ENCODE data around the gene SLC47A1.

SLC47A1 gene

DNA sequence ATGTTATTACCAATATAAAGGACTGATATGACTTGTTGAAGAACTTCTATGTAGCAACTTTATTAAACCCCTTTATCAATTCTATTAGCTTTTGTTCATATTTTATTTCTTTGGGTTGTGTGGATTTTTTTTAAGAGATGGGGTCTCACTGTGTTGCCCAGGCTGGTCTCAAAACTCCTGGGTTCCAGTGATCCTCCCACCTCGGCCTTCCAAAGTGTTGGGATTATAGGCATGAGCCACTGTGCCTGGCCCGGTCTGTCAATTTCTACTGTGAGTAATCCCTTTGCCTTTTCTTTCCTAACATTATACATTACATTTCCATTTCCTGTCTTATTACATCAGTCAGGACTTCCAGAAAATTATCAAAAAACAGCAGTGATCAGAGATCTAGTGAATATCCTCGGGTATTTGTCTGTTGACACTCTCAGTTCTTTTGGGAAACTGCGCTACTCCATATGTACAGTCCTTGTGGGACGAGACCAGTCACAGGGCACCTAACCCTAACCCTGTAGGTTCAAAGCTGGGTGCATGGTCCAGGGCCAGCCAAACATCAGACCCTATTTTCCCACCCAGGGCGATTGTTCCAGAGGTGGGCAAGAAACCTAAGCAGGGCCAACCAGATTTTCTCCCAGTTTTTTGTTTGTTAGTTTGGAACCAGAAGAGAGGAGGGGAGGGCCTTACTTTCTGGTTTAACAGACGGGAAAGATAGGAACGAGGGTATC is 1.7 kb upstream of the SLC47A1 start:
- Histone ChIP-seq H3K27me3 (ENCODE audit: control insufficient read depth, insufficient read depth, low read length) (peaks cover 41% of the 10 kb centered on the region), H3K4me3 (ENCODE audit: low read depth, low read length) (no peak overlapping the region), H3K9me3 (ENCODE audit: control insufficient read depth, insufficient read depth, low read length) (no peaks in the 10 kb centered on the region), H3K36me3 (ENCODE audit: control insufficient read depth, insufficient read depth, low read length) (no peaks in the 10 kb centered on the region), H3K9ac (ENCODE audit: low read depth, low read length) (no peak overlapping the region), H3K4me1 (ENCODE audit: control insufficient read depth, insufficient read depth, low read length) (no peaks in the 10 kb centered on the region)

DNA sequence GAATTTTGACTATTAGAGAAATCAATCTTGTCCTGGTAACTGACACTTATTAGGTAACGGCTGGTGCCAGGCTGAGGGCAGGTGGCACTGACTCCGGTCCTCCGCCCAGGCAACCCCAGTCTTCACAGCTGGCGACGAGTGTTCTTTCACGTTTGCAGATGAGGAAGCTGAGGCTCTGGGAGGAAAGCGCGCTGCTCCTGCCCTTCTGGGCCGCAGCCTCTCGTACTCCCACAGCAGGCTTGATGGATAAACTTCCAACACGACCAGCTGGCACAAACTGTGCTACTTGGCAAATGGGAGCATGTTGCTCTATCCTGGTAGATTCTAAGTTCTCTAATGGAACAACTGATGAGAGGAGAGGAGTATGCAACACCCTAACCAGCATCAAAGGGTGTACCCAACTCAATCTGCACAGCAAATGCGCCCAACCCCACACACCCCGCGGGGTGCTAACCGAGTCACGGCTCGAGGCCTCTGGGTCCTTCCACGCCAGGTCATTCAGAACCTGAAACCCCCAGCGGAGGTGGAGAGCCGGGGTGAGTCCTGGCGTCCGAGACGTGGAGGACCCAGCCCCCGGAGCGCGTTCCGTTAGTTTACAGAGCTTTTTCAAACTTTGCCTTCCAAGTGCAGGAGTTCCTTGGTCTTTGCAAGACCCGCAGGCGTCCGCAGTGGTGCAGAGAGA is 477 bp upstream of the SLC47A1 start:
- Histone ChIP-seq H3K4me3 (ENCODE audit: low read depth, low read length) (peak overlapping the region; percentile 58), H3K36me3 (ENCODE audit: control insufficient read depth, insufficient read depth, low read length) (no peaks in the 10 kb centered on the region), H3K4me1 (ENCODE audit: control insufficient read depth, insufficient read depth, low read length) (no peaks in the 10 kb centered on the region), H3K27me3 (ENCODE audit: control insufficient read depth, insufficient read depth, low read length) (peaks cover 41% of the 10 kb centered on the region), H3K9ac (ENCODE audit: low read depth, low read length) (no peak overlapping the region), H3K9me3 (ENCODE audit: control insufficient read depth, insufficient read depth, low read length) (no peaks in the 10 kb centered on the region)

DNA sequence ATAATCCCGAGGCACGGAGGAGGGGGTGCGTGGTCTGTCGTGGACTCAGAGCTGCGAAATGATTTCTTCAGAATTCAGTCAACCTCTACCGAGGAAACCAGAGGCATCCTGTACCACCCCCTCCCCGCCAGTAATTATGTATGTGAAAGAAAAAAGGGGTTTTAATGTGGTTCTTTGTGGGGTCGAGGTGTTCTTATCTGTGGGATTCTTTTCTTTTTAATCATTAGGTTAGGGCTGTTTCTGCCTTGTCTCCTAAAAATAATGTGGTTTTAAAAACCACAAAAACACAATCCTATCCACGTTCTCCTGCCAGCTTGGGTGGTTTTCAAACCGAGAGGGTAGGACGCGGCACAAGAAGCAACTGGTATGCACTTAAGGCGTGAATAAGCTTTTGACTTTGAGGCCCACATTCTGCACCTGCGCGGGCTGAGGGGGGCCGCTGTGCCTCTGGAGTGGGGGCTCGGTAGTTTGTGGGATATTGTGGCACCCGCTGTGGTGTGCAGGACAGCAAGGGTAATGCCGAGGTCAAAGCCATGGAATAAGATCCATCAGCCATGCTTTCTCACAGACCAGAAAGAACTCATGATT is 1.0 kb downstream of the SLC47A1 start:
- Histone ChIP-seq H3K4me3 (ENCODE audit: low read depth, low read length) (peak overlapping the region; percentile 58), H3K9me3 (ENCODE audit: control insufficient read depth, insufficient read depth, low read length) (no peaks in the 10 kb centered on the region), H3K9ac (ENCODE audit: low read depth, low read length) (no peak overlapping the region), H3K36me3 (ENCODE audit: control insufficient read depth, insufficient read depth, low read length) (no peaks in the 10 kb centered on the region), H3K4me1 (ENCODE audit: control insufficient read depth, insufficient read depth, low read length) (no peaks in the 10 kb centered on the region), H3K27me3 (ENCODE audit: control insufficient read depth, insufficient read depth, low read length) (peaks cover 41% of the 10 kb centered on the region)

DNA sequence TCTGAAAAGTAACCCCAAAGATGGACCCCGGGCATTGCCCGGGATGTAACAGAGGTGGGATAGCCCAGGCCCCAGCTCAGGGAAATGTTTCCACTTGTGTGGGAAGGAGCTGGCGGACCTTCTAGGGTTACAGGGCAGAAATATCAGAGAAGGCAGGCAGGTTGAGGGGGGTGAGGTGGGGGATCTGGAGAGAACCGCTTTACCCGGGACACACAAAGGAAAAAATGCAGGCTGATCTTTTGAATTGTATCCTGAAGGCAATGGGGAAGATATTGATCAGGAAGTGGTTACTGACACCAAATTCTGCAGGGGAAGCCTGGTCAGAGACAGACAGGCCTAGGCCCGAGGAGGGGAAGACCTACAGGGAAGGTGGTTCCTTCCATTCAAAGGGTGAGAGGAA is 3.5 kb downstream of the SLC47A1 start:
- H3K9me3 ChIP-seq (ENCODE audit: control insufficient read depth, insufficient read depth, low read length), result no peaks in the 10 kb centered on the region
- no peak overlapping the region for H3K4me3 ChIP-seq (ENCODE audit: low read depth, low read length)
- H3K9ac ChIP-seq (ENCODE audit: low read depth, low read length), result no peak overlapping the region
- no peaks in the 10 kb centered on the region for H3K4me1 ChIP-seq (ENCODE audit: control insufficient read depth, insufficient read depth, low read length)
- H3K27me3 ChIP-seq (ENCODE audit: control insufficient read depth, insufficient read depth, low read length), result peaks cover 33% of the 10 kb centered on the region
- H3K36me3 ChIP-seq (ENCODE audit: control insufficient read depth, insufficient read depth, low read length), result no peaks in the 10 kb centered on the region

GRCh38 chr17:19538095-19539039 is 4.7 kb downstream of the SLC47A1 start:
- Histone ChIP-seq H3K9me3 (ENCODE audit: control insufficient read depth, insufficient read depth, low read length) (no peaks in the 10 kb centered on the region), H3K4me3 (ENCODE audit: low read depth, low read length) (no peak overlapping the region), H3K4me1 (ENCODE audit: control insufficient read depth, insufficient read depth, low read length) (no peaks in the 10 kb centered on the region), H3K9ac (ENCODE audit: low read depth, low read length) (no peak overlapping the region), H3K27me3 (ENCODE audit: control insufficient read depth, insufficient read depth, low read length) (peaks cover 21% of the 10 kb centered on the region), H3K36me3 (ENCODE audit: control insufficient read depth, insufficient read depth, low read length) (no peaks in the 10 kb centered on the region)

- Histone ChIP-seq H3K9me3 (ENCODE audit: control insufficient read depth, insufficient read depth, low read length) (no peaks in the 10 kb centered on the region), H3K4me1 (ENCODE audit: control insufficient read depth, insufficient read depth, low read length) (no peaks in the 10 kb centered on the region), H3K36me3 (ENCODE audit: control insufficient read depth, insufficient read depth, low read length) (no peaks in the 10 kb centered on the region), H3K9ac (ENCODE audit: low read depth, low read length) (no peak overlapping the region), H3K27me3 (ENCODE audit: control insufficient read depth, insufficient read depth, low read length) (peaks cover 16% of the 10 kb centered on the region), H3K4me3 (ENCODE audit: low read depth, low read length) (no peak overlapping the region)
Measured at GRCh38 chr17:19539040-19539399, 5.4 kb downstream of the SLC47A1 start.

- Histone ChIP-seq H3K27me3 (ENCODE audit: control insufficient read depth, insufficient read depth, low read length) (peaks cover 8% of the 10 kb centered on the region), H3K9me3 (ENCODE audit: control insufficient read depth, insufficient read depth, low read length) (no peaks in the 10 kb centered on the region), H3K4me1 (ENCODE audit: control insufficient read depth, insufficient read depth, low read length) (no peaks in the 10 kb centered on the region), H3K4me3 (ENCODE audit: low read depth, low read length) (no peak overlapping the region), H3K36me3 (ENCODE audit: control insufficient read depth, insufficient read depth, low read length) (no peaks in the 10 kb centered on the region), H3K9ac (ENCODE audit: low read depth, low read length) (no peak overlapping the region)
Measured at GRCh38 chr17:19539841-19540311, 6.2 kb downstream of the SLC47A1 start.

DNA sequence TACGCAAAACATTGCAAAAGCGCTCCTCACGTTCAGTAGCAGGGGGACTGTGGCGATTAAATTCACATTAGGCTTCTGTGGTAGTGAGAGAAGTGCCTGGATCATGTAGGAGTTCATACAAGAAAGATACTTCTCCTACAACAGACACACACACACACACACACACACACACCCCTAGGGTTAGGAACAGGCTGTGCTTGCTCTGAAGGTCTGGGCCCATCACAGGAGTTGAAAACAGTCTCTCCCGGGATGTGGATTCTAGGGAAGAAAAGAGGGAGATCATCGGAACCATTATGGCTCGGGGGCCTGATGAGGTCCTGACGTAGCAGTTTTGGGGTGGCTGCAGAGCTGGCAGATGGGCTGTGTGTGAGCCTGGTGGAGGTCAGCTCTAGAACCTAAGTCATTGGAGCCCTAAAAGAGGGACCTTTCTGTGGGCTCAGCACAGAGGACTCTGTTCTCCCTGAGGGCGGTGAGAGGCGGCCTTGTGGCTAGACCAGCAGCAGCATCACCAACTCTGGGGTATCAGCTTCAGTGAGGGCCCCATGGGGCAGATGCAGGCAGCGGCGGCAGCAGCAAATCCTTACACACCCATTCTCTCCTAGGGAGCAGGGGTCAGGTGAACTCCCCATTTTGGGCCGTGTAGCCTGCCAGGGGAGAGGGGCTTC is 7.2 kb downstream of the SLC47A1 start:
- no peaks in the 10 kb centered on the region for H3K4me1 ChIP-seq (ENCODE audit: control insufficient read depth, insufficient read depth, low read length)
- no peak overlapping the region for H3K9ac ChIP-seq (ENCODE audit: low read depth, low read length)
- peaks cover 4% of the 10 kb centered on the region for H3K27me3 ChIP-seq (ENCODE audit: control insufficient read depth, insufficient read depth, low read length)
- no peaks in the 10 kb centered on the region for H3K9me3 ChIP-seq (ENCODE audit: control insufficient read depth, insufficient read depth, low read length)
- no peak overlapping the region for H3K4me3 ChIP-seq (ENCODE audit: low read depth, low read length)
- H3K36me3 ChIP-seq (ENCODE audit: control insufficient read depth, insufficient read depth, low read length), result no peaks in the 10 kb centered on the region

DNA sequence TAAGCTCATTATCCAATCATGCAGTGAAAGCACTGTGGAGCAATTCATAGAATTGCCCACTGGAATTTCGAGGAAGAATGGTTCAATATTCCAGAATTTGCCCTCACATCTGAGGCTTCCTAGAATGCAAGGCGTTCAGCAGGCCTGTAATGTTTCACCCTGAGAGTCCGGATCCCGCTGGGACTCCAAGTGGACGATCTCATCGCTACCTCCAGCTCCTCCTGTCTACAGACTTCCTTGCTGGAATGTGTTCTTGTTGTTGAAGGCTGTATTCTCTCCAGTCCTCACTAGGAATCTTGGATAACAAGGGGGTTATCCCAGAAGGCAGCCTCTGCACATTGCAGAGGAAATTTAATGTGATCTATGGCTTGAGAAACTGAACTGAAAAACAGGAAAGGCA is 7.8 kb downstream of the SLC47A1 start:
- H3K4me1 ChIP-seq (ENCODE audit: control insufficient read depth, insufficient read depth, low read length), result no peaks in the 10 kb centered on the region

GRCh38 chr17:19542247-19542646 is 8.6 kb downstream of the SLC47A1 start:
- Histone ChIP-seq H3K4me1 (ENCODE audit: control insufficient read depth, insufficient read depth, low read length) (no peaks in the 10 kb centered on the region), H3K27me3 (ENCODE audit: control insufficient read depth, insufficient read depth, low read length) (no peaks in the 10 kb centered on the region), H3K9ac (ENCODE audit: low read depth, low read length) (no peak overlapping the region), H3K36me3 (ENCODE audit: control insufficient read depth, insufficient read depth, low read length) (no peaks in the 10 kb centered on the region), H3K4me3 (ENCODE audit: low read depth, low read length) (no peak overlapping the region), H3K9me3 (ENCODE audit: control insufficient read depth, insufficient read depth, low read length) (no peaks in the 10 kb centered on the region)

More for the DNA sequence above, 7.8 kb downstream of the SLC47A1 start:
- H3K27me3 ChIP-seq (ENCODE audit: control insufficient read depth, insufficient read depth, low read length), result peaks cover 1% of the 10 kb centered on the region
- no peaks in the 10 kb centered on the region for H3K36me3 ChIP-seq (ENCODE audit: control insufficient read depth, insufficient read depth, low read length)
- H3K4me3 ChIP-seq (ENCODE audit: low read depth, low read length), result no peak overlapping the region
- no peaks in the 10 kb centered on the region for H3K9me3 ChIP-seq (ENCODE audit: control insufficient read depth, insufficient read depth, low read length)
- H3K9ac ChIP-seq (ENCODE audit: low read depth, low read length), result no peak overlapping the region

GRCh38 chr17:19544366-19544765 is 10.7 kb downstream of the SLC47A1 start:
- Histone ChIP-seq H3K9ac (ENCODE audit: low read depth, low read length) (no peak overlapping the region), H3K27me3 (ENCODE audit: control insufficient read depth, insufficient read depth, low read length) (no peaks in the 10 kb centered on the region), H3K36me3 (ENCODE audit: control insufficient read depth, insufficient read depth, low read length) (no peaks in the 10 kb centered on the region), H3K4me3 (ENCODE audit: low read depth, low read length) (no peak overlapping the region), H3K4me1 (ENCODE audit: control insufficient read depth, insufficient read depth, low read length) (no peaks in the 10 kb centered on the region), H3K9me3 (ENCODE audit: control insufficient read depth, insufficient read depth, low read length) (no peaks in the 10 kb centered on the region)

Data from iPS-15b (cell line).